GM12878 (cell line): ENCODE measurements around the gene CANT1. TPM values are rescaled to one million over a fixed set of nuclear protein-coding genes. Genes with fewer than 3 reads are reported as not detected.

ENCODE experiments used
- ATAC-seq: fragments of 200-7000 bp; cut with Tn5 transposase; 3 replicates; pipeline ENCODE4 v1.9.1; 2020; ENCODE audit warnings: mild to moderate bottlenecking, moderate library complexity
- BruUV-seq: library from RNA; stranded (reverse); fragments of 400-500 nt; replicated peaks from 2 replicates; lab custom pipeline; 2021; lab: Mats Ljungman, UMichigan
- CTCF ChIA-PET: fragments of 300-600 bp; sonication (Branson Sonifier 250); formaldehyde crosslinking; extraction: SDS; loops from one replicate; lab custom pipeline; 2021; ENCODE audit warnings: inconsistent platforms; lab: Yijun Ruan, JAX
- POLR2A ChIA-PET: fragments of 350-600 bp; formaldehyde crosslinking; extraction: SDS; loops from one replicate; lab custom pipeline; 2021; ENCODE audit warnings: inconsistent platforms; lab: Charles Lee
- RAD21 ChIA-PET: fragments of 300-600 bp; sonication (Branson Sonifier 250); formaldehyde crosslinking; loops from one replicate; lab custom pipeline; 2023; ENCODE audit warnings: antibody characterized with exemption; ENCODE audit not compliant: unreplicated experiment; lab: Charles Lee
- SMC1A ChIA-PET: fragments of 300-600 bp; sonication (Branson Sonifier 250); formaldehyde crosslinking; loops from one replicate; lab custom pipeline; 2023; ENCODE audit not compliant: unreplicated experiment, uncharacterized antibody; lab: Charles Lee
- DNase-seq: peaks from one replicate; pipeline ENCODE4 v3.0.0-alpha.2; 2011; ENCODE audit warnings: low read depth, low spot score
- FAIRE-seq: peaks from 3 replicates; lab custom pipeline; 2011; peaks lifted over from hg19 to GRCh38; lab: Jason Lieb, UNC
- H2AFZ ChIP-seq: 2 replicates; pipeline ENCODE4 v1.6.0; 2011; ENCODE audit warnings: low read depth, low read length, control low read depth; ENCODE audit not compliant: control insufficient read depth
- H3K27ac ChIP-seq: 2 replicates; pipeline ENCODE4 v1.5.1; 2011; ENCODE audit warnings: control low read depth; ENCODE audit not compliant: control insufficient read depth, insufficient read depth
- H3K27me3 ChIP-seq, 2 experiments: replicated peaks in 1 of 2; 2 replicates each; pipeline versions ENCODE4 v1.6.0 to v1.6.1; 2011; ENCODE audit warnings: low read length in 1 of 2; ENCODE audit not compliant: control insufficient read depth in 2 of 2, insufficient read depth in 2 of 2
- H3K36me3 ChIP-seq, 2 experiments: 2 replicates each; pipeline ENCODE4 v1.5.1; 2011; ENCODE audit warnings: low read length in 1 of 2; ENCODE audit not compliant: control insufficient read depth in 2 of 2, insufficient read depth in 2 of 2
- H3K4me1 ChIP-seq: 2 replicates; pipeline ENCODE4 v1.6.1; 2011; ENCODE audit warnings: mild to moderate bottlenecking, low read length, moderate library complexity, mixed read lengths; ENCODE audit not compliant: control insufficient read depth, insufficient read depth
- H3K4me2 ChIP-seq: 2 replicates; pipeline ENCODE4 v1.6.0; 2011; ENCODE audit warnings: control low read depth; ENCODE audit not compliant: control insufficient read depth, insufficient read depth
- H3K4me3 ChIP-seq: fragments of 200-600 bp; sonication (generic); 2 replicates; pipeline ENCODE4 v1.5.1; 2016
- H3K79me2 ChIP-seq: 2 replicates; pipeline ENCODE4 v1.6.0; 2011; ENCODE audit warnings: low read length; ENCODE audit not compliant: control insufficient read depth, insufficient read depth
- H3K9ac ChIP-seq: 2 replicates; pipeline ENCODE4 v1.8.0; 2011; ENCODE audit warnings: low read length, control low read depth, mixed read lengths; ENCODE audit not compliant: control insufficient read depth, insufficient read depth
- H3K9me3 ChIP-seq: replicated peaks from 3 replicates; pipeline ENCODE4 v1.5.1; 2011; ENCODE audit warnings: mild to moderate bottlenecking, low read length; ENCODE audit not compliant: control insufficient read depth, insufficient read depth
- H4K20me1 ChIP-seq: 2 replicates; pipeline ENCODE4 v1.6.0; 2011; ENCODE audit not compliant: control insufficient read depth, insufficient read depth
- ATF7 ChIP-seq: fragments of 450-650 bp; IDR thresholded peaks from 2 replicates; pipeline ENCODE4 v1.6.1; 2016; ENCODE audit warnings: low read depth, mild to moderate bottlenecking
- EGR1 ChIP-seq, 2 experiments: IDR thresholded peaks; 1 replicate in 1 of 2; 2 replicates in 1 of 2; pipeline ENCODE4 v1.6.1; 2011 to 2012; ENCODE audit warnings: low read depth in 2 of 2, low read length in 2 of 2, borderline replicate concordance in 1 of 2, mild to moderate bottlenecking in 1 of 2, moderate library complexity in 1 of 2
- FOXM1 ChIP-seq: IDR thresholded peaks from 2 replicates; pipeline ENCODE4 v1.6.1; 2012; ENCODE audit warnings: low read depth, mild to moderate bottlenecking, inconsistent platforms, low read length, moderate library complexity
- IKZF1 ChIP-seq: fragments of 450-650 bp; conservative IDR thresholded peaks from 2 replicates; pipeline ENCODE4 v1.6.1; 2017; ENCODE audit warnings: antibody characterized with exemption, mild to moderate bottlenecking
- IRF4 ChIP-seq: IDR thresholded peaks from 2 replicates; pipeline ENCODE4 v1.6.1; 2011; ENCODE audit warnings: low read depth, low read length
- JUNB ChIP-seq: IDR thresholded peaks from 2 replicates; pipeline ENCODE4 v1.6.1; 2016; ENCODE audit warnings: antibody characterized with exemption, mild to moderate bottlenecking
- JUND ChIP-seq: IDR thresholded peaks from 2 replicates; pipeline ENCODE4 v1.6.1; 2012; ENCODE audit warnings: low read depth, mild to moderate bottlenecking, low read length, improper control_type of control experiment, moderate library complexity
- RELA ChIP-seq: fragments of 450-650 bp; IDR thresholded peaks from 2 replicates; pipeline ENCODE4 v1.8.0; 2014; ENCODE audit warnings: borderline replicate concordance; ENCODE audit not compliant: partially characterized antibody
- RFX5 ChIP-seq: IDR thresholded peaks from 2 replicates; pipeline ENCODE4 v1.6.1; 2011; ENCODE audit warnings: low read depth, low read length, improper control_type of control experiment
- SUZ12 ChIP-seq: fragments of 200-600 bp; sonication (generic); IDR thresholded peaks from one replicate; pipeline ENCODE4 v1.6.1; 2018; ENCODE audit warnings: antibody characterized with exemption, mild to moderate bottlenecking; ENCODE audit not compliant: unreplicated experiment
- WGBS: methylation state at CpG from one replicate; pipeline ENCODE4 v1.1.6; 2016; ENCODE audit warnings: low lambda C conversion rate; ENCODE audit not compliant: insufficient replicate concordance, insufficient coverage; ENCODE audit errors: missing lambda C conversion rate; 5-methylcytosine and 5-hydroxymethylcytosine counted together
- in situ Hi-C: fragments of 300-500 bp; cut with MboI; formaldehyde crosslinking; loops from 9 replicates; pipeline ENCODE4 v1.14.3; 2018; ENCODE audit warnings: mixed read lengths
- intact Hi-C: fragments of 100-400 bp; cut with micrococcal nuclease; formaldehyde crosslinking; loops from one replicate; pipeline ENCODE4 v1.14.2; 2022; ENCODE audit not compliant: unreplicated experiment
- polyA plus RNA-seq, 11 experiments: library from polyadenylated mRNA; depleted of rRNA in 4 of 11; unstranded in 6 of 11; stranded (reverse) in 5 of 11; fragments of >200 nt; fragmentation: Nextera tagmentation in 4 of 11; fragmentation: Illumina TruSeq in 1 of 11; extraction: Ambion mirVana in 4 of 11; extraction: Trizol in 1 of 11; gene quantifications; 1 replicate in 1 of 11; 2 replicates in 10 of 11; pipeline versions ENCODE4 v1.2.1 to v1.2.3, GENCODE V29; 2011 to 2016; ENCODE audit warnings: inconsistent platforms in 2 of 11, missing spikeins in 2 of 11, low read depth in 1 of 11
- total RNA-seq, 4 experiments: library from RNA; depleted of rRNA in 3 of 4; stranded (reverse); fragments of >200 nt in 3 of 4; fragmentation: Illumina TruSeq in 1 of 4; extraction: Trizol in 1 of 4; gene quantifications; 2 replicates each; pipeline versions ENCODE4 v1.2.1 to v1.2.3, GENCODE V29; 2013 to 2021
- TF ChIP-seq, protein P1 (sequence below): IDR thresholded peaks from 2 replicates; pipeline ENCODE4 v1.6.1; 2011; ENCODE audit warnings: low read depth, mild to moderate bottlenecking, low read length, moderate library complexity, borderline replicate concordance; ENCODE audit errors: extremely low read depth

Gene CANT1
- total and polyA plus RNA-seq, 10 of the 15 experiments (the other 5 are each of a cell fraction or from before 2014, with no cell fraction given): 2.2 to 59.2 (median 20.2) TPM

DNA sequence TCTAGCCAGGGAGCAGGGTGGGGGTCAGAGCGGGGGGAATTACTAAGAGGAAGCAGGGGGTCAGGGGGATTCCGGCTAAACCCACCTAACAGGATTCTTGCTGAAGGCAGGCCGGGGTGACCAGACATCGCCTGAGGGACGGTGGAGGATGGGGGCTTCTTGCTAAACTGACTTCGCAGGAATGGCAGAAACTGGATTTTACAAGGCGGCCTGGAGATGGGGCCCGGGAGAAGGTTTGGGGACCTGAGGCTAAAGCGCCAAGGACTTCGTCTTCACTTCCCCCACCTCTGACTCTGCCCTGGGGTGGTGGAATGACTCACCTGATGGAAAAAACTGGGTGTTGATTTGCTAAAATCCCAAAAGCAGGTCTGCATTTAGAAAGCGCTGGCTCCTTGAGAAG, 53.3 kb downstream of the CANT1 start (continued):
- TF ChIP-seq, protein P1, sequence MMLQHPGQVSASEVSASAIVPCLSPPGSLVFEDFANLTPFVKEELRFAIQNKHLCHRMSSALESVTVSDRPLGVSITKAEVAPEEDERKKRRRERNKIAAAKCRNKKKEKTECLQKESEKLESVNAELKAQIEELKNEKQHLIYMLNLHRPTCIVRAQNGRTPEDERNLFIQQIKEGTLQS: no peak
- TF ChIP-seq RELA: no peak
- no peak for TF ChIP-seq IKZF1
- no peak for TF ChIP-seq JUND

DNA sequence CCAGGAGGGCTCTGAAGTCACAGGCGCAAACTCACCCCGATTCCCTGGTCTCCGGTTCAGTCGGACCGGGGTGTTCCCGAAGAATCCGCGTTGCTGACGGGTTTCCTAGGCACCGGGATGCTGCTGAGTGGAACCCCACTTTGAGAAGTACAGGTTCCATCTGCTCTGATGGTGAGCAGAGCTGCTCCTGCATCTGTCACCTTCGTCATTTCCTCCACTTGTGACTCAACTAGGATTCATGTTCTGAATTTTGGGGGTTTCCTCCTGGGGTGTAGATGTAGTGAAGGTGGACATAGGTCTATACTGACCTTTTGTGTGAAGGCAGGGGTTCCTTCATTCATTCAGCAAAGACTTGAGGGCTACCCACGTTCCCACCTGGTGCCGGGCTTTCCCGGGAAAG, 54.9 kb downstream of the CANT1 start:
- no peaks in the 10 kb centered on the region for H3K36me3 ChIP-seq
- peaks cover 10% of the 10 kb centered on the region; the same call in 2 of the 3 replicates for H3K9me3 ChIP-seq
- no peak overlapping the region for H2AFZ ChIP-seq
- in situ Hi-C loops: no loop called here
- H3K27me3 ChIP-seq: no peaks in the 10 kb centered on the region; a peak in 2 of 4 replicates
- no peak overlapping the region for H3K27ac ChIP-seq
- ChIA-PET RAD21 (no interaction called here), CTCF (interaction anchor here (0.6 kb wide), 1 partner anchor 891 kb away, joined by 3 read pairs; no protein-coding TSS in a partner anchor), POLR2A (no interaction called here), SMC1A (no interaction called here)
- H3K4me2 ChIP-seq: no peak overlapping the region
- no peaks in the 10 kb centered on the region for H3K79me2 ChIP-seq
- TF ChIP-seq SUZ12: no peak
- no peak for TF ChIP-seq ATF7
- no peak for TF ChIP-seq FOXM1
- no peak for TF ChIP-seq EGR1 (IDR thresholded peaks at IDR 0.05; ENCODE audit: borderline replicate concordance in 1 of 2, low read depth in 2 of 2, low read length in 2 of 2)
- TF ChIP-seq JUNB: peak; percentile 73
- no peak for TF ChIP-seq RFX5
- TF ChIP-seq IRF4: peak; percentile 27; the same call in 1 of the 2 replicates
- H4K20me1 ChIP-seq: no peaks in the 10 kb centered on the region
- no peak overlapping the region for H3K9ac ChIP-seq
- FAIRE-seq: no peak
- ATAC-seq: peak; percentile 36; the same call in 1 of the 3 replicates
- no peak overlapping the region for H3K4me3 ChIP-seq
- intact Hi-C loops: no loop called here
- H3K4me1 ChIP-seq: no peaks in the 10 kb centered on the region
- 41% methylated on average over 13 of the region's 14 CpGs for WGBS
- no TSS peak for BruUV-seq
- no peak for DNase-seq
